HUES48 (cell line): ENCODE data around the gene SUFU.

Source experiments
- H3K27ac ChIP-seq: one replicate; pipeline ENCODE4 v1.7.0; 2013; ENCODE audit warnings: low read depth, low read length, inconsistent platforms
- H3K27me3 ChIP-seq: 2 replicates; pipeline ENCODE4 v1.6.1; 2013; ENCODE audit warnings: mild to moderate bottlenecking, low read length; ENCODE audit not compliant: control insufficient read depth, insufficient read depth
- H3K36me3 ChIP-seq: 2 replicates; pipeline ENCODE4 v1.6.1; 2013; ENCODE audit warnings: low read length; ENCODE audit not compliant: control insufficient read depth, insufficient read depth
- H3K4me1 ChIP-seq: 2 replicates; pipeline ENCODE4 v1.6.1; 2013; ENCODE audit warnings: mild to moderate bottlenecking, low read length; ENCODE audit not compliant: control insufficient read depth, insufficient read depth
- H3K4me3 ChIP-seq: 2 replicates; pipeline ENCODE4 v1.5.1; 2013; ENCODE audit warnings: mild to moderate bottlenecking, low read depth, low read length
- H3K9ac ChIP-seq: 2 replicates; pipeline ENCODE4 v1.6.1; 2013; ENCODE audit warnings: mild to moderate bottlenecking, low read depth, low read length, moderate library complexity
- H3K9me3 ChIP-seq: 2 replicates; pipeline ENCODE4 v1.6.1; 2013; ENCODE audit warnings: low read length; ENCODE audit not compliant: control insufficient read depth, insufficient read depth

The SUFU gene

DNA sequence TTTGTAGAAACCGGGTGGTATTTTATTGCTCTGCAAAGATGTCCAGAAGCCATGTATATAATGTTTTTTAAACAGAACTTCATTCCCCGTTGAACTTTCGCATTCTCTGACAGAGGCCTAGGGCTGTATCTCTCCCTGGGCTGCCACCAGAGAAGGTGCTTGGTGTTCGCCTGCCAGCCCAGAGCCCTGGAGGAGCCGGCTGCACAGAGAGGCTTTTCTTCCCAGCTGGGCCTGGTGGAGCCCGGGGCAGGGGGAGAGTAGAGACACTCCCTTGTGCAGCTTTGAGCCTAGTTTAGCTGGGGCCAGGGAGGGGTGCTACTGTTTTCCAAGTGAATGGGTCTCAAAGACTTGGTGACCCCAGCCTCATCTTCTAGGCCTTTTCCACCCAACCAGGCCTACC is 126.9 kb downstream of the SUFU start:
- Histone ChIP-seq H3K9ac (no peak overlapping the region), H3K27ac (peak overlapping the region; percentile 99), H3K36me3 (no peaks in the 10 kb centered on the region), H3K4me3 (no peak overlapping the region), H3K9me3 (no peaks in the 10 kb centered on the region), H3K27me3 (no peaks in the 10 kb centered on the region), H3K4me1 (peaks cover 44% of the 10 kb centered on the region)

DNA sequence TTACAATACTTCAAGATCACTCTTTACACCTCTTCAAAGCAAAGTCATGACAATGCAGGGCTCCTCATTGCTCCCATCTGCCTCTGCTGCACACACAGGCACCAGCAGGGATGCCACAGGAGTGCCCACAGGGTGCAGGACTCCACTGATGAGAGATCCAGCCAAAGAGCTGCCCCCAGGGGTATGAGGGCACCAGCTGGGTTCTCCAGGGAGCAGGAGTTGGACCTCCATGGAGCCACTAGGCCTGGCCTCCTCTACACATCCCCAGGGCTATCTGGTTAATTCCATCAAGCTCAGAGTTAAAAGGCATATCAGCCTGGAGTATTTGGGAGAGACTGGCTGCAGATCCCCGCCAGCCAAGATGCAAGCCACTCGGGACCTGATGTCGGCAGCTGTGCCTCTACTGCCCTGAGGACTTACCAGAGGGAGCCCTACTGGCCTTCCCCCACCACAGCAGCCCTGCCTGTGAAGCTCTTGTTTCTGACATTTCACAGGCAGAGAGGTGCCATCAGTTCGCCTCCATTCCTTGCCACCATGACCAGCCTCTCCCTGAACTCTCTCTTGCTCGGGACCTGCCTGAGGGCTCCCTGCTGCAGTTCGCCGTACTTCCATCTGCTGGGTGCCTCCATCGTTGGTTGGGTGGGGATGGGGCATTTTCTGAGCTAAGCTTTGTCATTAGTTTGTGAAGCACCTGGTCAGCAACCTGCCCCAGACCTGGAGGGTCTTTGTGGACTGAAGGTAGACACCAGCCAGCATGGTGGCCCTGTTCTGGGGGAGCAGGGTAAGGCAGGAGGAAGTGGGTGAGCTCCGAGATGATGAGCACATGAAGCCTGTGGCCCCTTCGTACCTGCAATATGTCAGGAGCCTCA is 128.0 kb downstream of the SUFU start:
- Histone ChIP-seq H3K27me3 (no peaks in the 10 kb centered on the region), H3K9ac (no peak overlapping the region), H3K4me3 (no peak overlapping the region), H3K27ac (no peak overlapping the region), H3K9me3 (no peaks in the 10 kb centered on the region), H3K36me3 (no peaks in the 10 kb centered on the region), H3K4me1 (peaks cover 38% of the 10 kb centered on the region)

DNA sequence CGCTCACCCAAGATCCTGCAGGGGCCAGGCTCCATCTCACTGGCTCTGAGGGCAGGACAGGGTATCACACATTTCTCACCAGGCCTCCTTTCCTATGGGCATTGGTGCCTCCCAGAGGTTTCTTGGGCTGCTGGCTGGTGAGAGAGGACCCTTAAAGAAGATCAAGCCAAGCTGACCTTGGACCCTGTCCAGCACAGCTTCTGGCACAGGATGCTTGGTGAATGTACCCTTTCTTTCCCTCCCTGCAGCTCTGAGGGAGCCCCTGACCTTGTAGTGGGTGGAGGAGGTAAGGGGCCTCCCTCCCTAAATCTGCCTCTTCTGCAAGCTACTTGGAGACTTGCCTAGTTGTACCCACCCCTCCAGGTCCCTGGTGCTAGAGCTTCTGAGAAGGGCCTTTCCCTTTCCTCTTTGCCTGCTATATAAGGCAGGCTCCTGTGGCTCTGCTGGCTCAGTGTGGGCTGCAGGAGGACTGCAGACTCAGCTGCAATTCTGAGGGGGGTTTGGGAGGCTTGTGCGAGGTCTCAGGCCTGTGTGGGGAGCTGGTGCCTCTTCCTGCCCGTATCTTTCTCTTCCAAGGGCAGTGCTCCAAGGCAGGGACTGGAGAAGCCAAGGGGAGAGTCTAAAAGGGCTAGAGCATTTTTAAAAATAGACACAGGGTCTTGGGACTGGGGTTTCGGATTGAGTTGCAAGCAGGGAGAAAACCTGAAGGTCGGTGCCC is 128.8 kb downstream of the SUFU start:
- no peaks in the 10 kb centered on the region for H3K36me3 ChIP-seq
- no peak overlapping the region for H3K9ac ChIP-seq
- peak overlapping the region; percentile 2 for H3K27ac ChIP-seq
- H3K4me3 ChIP-seq, result no peak overlapping the region
- no peaks in the 10 kb centered on the region for H3K9me3 ChIP-seq
- H3K4me1 ChIP-seq, result peaks cover 30% of the 10 kb centered on the region
- H3K27me3 ChIP-seq, result no peaks in the 10 kb centered on the region

DNA sequence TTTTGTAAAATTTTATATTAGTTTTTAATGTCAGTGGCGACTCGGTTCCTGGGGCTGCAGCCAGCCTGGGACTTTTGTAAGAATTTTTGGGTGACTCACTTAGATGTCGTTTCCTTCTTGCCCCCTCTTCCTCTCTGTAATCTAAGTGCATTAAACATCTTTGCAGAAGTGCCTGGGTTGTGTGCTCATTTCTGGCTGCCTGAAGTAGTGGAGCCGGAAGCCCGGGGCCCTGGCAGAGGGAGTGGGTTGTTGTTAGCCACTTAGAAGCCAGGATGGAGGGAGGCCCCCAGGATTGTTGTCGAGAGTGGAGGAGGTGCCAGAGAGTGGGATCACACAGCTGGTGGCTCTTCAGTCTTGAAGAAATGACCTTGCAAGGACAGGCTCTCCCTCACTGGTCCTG is 129.5 kb downstream of the SUFU start:
- Histone ChIP-seq H3K36me3 (no peaks in the 10 kb centered on the region), H3K27me3 (no peaks in the 10 kb centered on the region), H3K27ac (no peak overlapping the region), H3K9me3 (no peaks in the 10 kb centered on the region), H3K4me3 (no peak overlapping the region), H3K9ac (no peak overlapping the region), H3K4me1 (peaks cover 23% of the 10 kb centered on the region)

DNA sequence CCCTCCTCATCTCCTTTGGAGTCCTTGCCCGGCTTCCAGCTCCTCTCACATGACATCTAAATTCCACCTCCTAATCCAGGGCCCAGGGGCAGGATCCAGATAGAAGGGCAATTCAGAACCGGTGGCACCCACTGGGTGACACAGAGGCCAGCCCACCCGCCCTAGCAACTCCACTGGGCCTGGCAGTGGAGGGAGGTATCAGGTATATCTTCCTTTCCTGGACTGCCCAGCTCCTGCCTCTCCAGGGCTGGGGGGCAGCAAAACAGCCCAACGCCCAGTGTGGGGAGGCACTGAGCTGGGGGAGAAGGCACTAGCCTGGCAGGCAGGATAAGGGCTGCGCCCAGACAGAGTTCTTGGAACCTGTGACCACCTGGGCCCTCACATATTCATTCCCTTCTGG is 130.1 kb downstream of the SUFU start:
- Histone ChIP-seq H3K4me1 (peaks cover 19% of the 10 kb centered on the region), H3K9ac (no peak overlapping the region), H3K9me3 (no peaks in the 10 kb centered on the region), H3K27me3 (no peaks in the 10 kb centered on the region), H3K4me3 (no peak overlapping the region), H3K36me3 (no peaks in the 10 kb centered on the region), H3K27ac (no peak overlapping the region)

DNA sequence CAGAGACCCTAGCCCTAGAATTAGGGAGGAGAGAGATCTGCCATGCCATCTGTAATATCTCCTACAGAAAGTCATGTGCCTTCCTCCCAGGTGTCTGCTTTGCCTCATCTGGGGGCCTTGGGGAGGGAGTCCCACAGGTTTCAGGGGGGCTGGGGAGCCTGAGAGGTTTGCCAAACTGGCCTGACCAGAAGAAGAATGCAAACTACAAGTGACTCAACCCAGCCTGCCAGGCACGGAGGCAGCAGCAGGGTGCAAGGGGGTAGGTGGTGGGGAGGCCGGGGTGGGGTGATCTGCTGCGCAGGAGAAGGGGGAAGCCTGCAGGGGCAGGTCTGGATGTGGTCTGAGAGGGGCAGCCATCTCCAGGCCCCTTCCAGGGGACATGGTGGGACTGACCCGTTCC is 130.9 kb downstream of the SUFU start:
- no peak overlapping the region for H3K4me3 ChIP-seq
- no peak overlapping the region for H3K9ac ChIP-seq
- H3K27me3 ChIP-seq, result no peaks in the 10 kb centered on the region
- H3K36me3 ChIP-seq, result no peaks in the 10 kb centered on the region
- H3K4me1 ChIP-seq, result peaks cover 13% of the 10 kb centered on the region
- H3K27ac ChIP-seq, result no peak overlapping the region
- no peaks in the 10 kb centered on the region for H3K9me3 ChIP-seq

DNA sequence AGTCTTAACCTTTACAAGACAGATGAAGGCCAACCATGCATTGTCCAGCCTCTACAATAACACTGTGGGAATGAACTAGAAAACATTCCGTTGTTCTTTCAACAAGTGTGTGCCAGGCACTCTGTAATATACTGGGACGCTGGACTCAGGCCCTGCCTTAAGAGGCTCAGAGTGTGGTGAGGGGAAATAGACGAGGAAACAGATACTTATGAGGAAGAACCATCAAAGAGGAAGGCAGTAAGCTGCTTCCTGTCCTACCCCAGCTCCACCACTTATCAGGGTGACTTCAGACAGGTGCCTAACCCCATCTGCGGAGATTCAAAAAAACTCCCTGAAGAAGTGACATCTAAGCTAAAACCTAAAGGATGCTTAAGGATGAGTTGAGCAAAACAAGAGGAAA is 131.6 kb downstream of the SUFU start:
- H3K4me3 ChIP-seq, result no peak overlapping the region
- H3K4me1 ChIP-seq, result peaks cover 6% of the 10 kb centered on the region
- no peaks in the 10 kb centered on the region for H3K36me3 ChIP-seq
- H3K9me3 ChIP-seq, result no peaks in the 10 kb centered on the region
- no peak overlapping the region for H3K27ac ChIP-seq
- H3K27me3 ChIP-seq, result no peaks in the 10 kb centered on the region
- no peak overlapping the region for H3K9ac ChIP-seq

DNA sequence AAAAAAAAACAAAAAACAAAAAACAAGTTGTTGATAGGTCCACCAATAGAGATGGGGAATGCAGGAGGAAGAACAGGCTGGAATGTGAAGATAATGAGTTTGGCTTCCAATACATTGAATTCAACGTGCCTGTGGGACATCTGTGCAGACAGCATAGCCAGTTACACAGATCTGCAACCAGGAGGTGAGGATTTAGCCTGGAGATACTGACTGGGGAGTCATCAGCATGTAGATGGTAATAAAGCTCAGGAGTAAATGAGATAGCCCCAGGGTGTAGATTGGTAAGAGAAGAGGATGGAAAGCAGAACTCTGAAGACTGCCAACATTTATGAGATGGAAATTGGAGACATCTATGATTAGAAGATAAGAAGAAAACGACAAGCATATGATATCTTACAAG is 135.8 kb downstream of the SUFU start:
- H3K27me3 ChIP-seq, result no peaks in the 10 kb centered on the region
- no peak overlapping the region for H3K4me3 ChIP-seq
- peaks cover 9% of the 10 kb centered on the region for H3K4me1 ChIP-seq
- H3K27ac ChIP-seq, result no peak overlapping the region
- no peaks in the 10 kb centered on the region for H3K9me3 ChIP-seq
- H3K36me3 ChIP-seq, result no peaks in the 10 kb centered on the region
- H3K9ac ChIP-seq, result no peak overlapping the region

DNA sequence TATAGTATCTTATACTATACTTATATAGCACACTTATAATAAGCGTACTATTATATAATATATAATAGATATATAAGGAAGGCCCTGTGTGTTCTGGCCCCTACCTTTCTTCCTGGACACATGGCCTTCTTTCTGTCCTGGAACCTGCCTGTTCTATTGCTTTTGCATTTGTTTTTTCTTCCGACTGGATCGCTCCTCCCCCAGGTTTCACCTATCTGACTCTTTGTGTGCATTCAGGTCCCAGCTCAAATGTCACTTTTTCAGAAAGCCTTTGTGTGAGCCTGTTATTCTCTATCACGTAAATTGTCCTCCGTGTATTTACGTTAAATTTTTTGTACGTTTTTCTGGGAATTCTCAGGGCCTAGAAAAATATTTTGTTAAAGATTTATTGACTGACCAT is 137.6 kb downstream of the SUFU start:
- peak overlapping the region; percentile 75 for H3K4me3 ChIP-seq
- peak overlapping the region; percentile 93 for H3K27ac ChIP-seq
- peak overlapping the region; percentile 32; the same call in 1 of the 2 replicates for H3K9ac ChIP-seq

DNA sequence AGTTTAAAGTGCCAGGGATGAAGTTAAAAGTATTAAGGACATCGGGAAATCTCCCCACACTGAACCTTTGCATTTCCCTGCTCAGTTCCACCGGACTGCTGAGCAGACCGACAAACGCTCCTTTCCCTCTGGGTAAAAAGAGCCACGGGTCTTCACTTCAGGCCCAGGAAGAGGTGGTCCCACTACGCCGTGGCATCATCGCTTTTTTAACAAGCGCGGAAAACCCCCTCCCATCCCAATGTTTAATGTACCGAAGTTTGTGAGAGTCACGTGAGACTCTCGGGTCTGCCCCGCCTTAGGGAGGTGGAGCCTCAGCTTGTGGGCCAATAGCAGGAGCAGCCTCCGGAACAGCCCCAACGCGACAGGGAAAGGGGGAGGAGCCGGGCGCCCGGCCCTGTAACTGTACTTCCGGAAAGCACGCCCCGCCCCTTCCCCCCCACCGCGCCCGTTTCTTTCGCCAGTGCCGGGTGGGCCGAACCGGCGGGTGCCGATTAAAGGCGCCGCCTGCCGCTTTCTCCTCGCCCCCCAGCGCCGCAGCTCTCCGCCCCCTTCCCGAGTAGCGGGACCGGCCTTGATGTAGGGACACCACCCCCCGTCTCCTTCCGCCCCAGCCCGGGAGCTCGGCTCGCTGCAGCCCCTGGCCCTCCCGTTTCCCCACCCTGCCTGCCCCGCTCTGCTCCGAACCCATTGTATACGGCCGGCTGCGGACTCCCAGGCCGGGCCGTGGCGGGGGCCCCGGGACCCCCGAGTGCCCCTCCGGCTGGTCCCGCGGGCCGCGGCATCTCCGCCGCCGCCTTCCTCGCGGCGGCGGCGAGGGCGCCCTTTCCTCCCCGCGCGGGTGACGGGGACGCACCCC is 138.3 kb downstream of the SUFU start:
- no peaks in the 10 kb centered on the region for H3K36me3 ChIP-seq
- no peaks in the 10 kb centered on the region for H3K27me3 ChIP-seq
- H3K27ac ChIP-seq, result peak overlapping the region; percentile 98
- peaks cover 15% of the 10 kb centered on the region for H3K4me1 ChIP-seq
- no peaks in the 10 kb centered on the region for H3K9me3 ChIP-seq
- H3K4me3 ChIP-seq, result peak overlapping the region; percentile 75
- H3K9ac ChIP-seq, result peak overlapping the region; percentile 54

More for the DNA sequence above, 137.6 kb downstream of the SUFU start:
- Histone ChIP-seq H3K4me1 (peaks cover 8% of the 10 kb centered on the region), H3K9me3 (no peaks in the 10 kb centered on the region), H3K36me3 (no peaks in the 10 kb centered on the region), H3K27me3 (no peaks in the 10 kb centered on the region)
